Medulla oblongata (tissue), 1 donor: ENCODE measurements around the gene MRPL14.

ENCODE experiments used
- DNase-seq: peaks from one replicate; pipeline ENCODE4 v3.0.0-alpha.2; 2015; ENCODE audit errors: extremely low spot score

MRPL14 gene

GRCh38 chr6:44066394-44067172 is 60.7 kb downstream of the MRPL14 start:
- DNase-seq, result no peak

DNA sequence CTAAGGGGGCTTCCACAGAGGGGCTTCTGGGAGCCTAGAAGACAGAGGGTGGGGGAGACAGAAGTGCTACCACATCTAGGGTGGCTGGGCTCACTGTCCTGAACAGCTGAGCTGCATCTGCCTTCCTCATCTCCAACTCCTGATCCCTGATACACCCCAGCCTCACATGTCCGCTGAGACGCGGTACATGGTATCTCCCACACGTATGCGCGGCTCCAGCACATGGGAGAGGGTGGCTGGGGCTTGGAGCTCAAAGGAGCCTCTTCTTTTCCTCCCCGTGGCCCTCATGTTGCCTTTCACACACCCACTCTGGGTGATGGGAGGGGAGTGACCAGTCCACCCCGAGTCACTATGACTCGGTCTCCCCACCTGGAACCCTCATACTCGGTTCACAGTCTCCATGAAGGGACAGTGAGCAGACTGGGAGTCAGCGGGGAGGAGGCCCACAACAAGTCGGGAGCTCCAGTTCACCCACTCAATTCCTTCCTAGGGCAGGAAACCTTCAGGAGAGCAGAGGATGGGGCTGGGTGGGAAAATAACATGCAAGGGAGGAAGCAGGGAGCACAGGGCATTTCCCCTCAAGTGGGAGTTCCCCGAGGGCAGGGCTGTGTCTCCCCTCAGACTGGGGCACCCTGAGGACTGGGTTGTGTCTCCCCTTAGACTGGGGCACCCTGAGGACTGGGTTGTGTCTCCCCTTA is 61.7 kb downstream of the MRPL14 start:
- no peak for DNase-seq

DNA sequence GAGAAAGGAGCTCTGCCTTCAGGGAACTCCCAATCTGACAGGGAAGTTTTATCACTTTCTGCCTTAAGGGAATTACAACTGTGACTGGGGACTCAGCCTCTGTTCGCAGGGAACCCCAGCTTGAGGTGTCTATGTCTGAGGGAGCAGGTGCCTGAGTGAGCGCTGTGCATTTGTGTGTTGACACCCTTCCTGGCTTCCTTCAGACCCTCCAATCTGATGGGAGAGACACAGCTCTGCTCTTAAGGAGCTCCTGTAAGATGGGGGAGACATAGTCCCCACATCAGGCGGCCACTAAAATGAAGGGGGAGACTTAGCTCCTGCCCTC is 62.3 kb downstream of the MRPL14 start:
- no peak for DNase-seq

- no peak for DNase-seq
These were observed 62.9 kb downstream of the MRPL14 start for GRCh38 chr6:44064089-44064947.

DNA sequence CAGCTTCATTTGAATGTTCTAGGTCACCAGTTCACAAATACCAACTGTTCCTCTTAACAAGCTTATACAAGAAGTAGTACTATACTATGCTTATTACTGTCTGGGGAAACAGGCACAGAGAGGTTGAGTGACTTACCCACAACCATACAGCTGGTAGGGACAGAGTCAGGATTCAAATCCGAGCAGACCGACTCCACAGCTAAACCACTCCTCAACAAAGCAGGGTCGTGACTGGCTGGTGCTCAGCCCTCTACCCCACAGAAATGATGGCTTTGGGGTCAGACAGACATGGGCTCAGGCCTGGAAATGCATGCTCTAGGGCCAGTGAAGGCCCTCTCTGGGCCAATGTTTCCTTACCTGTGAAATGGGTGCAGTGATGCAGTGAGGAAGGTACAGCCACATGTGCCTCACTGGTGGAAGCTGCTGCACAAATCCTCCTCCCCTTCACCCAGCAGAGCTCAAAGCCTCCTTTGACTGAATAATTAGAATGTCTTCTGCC is 63.6 kb downstream of the MRPL14 start:
- DNase-seq, result no peak
